A549 (cell line): Measurements from ENCODE around the gene OR52B6. TPM values are rescaled to one million over a fixed set of nuclear protein-coding genes. Genes with fewer than 3 reads are reported as not detected.

Experiments
- ATAC-seq, 2 experiments: fragments of 200-7000 bp in 1 of 2; fragments of >200 bp in 1 of 2; cut with Nextera tagmentation in 1 of 2; cut with Tn5 transposase in 1 of 2; 3 replicates each; pipeline versions ENCODE4 v1.8.0 to v1.9.1; 2018 to 2020; ENCODE audit warnings: mild to moderate bottlenecking in 1 of 2, moderate library complexity in 1 of 2
- CTCF ChIA-PET: fragments of 300-600 bp; sonication (Branson Sonifier 250); formaldehyde crosslinking; extraction: SDS; loops from one replicate; lab custom pipeline; 2021; ENCODE audit warnings: antibody characterized with exemption, inconsistent platforms; lab: Yijun Ruan, JAX
- POLR2A ChIA-PET: fragments of 350-600 bp; formaldehyde crosslinking; extraction: SDS; loops from one replicate; lab custom pipeline; 2021; ENCODE audit warnings: antibody characterized with exemption, inconsistent platforms; lab: Yijun Ruan, JAX
- DNase-seq, 2 experiments: peaks; one replicate each; pipeline versions ENCODE4 v3.0.0 to v3.0.0-alpha.2; 2011 to 2016; ENCODE audit warnings: low read depth in 1 of 2, low spot score in 1 of 2
- FAIRE-seq: peaks from 2 replicates; lab custom pipeline; 2011; peaks lifted over from hg19 to GRCh38; lab: Jason Lieb, UNC
- H3K27ac ChIP-seq, 2 experiments: fragments of >200 bp; sonication (Bioruptor Twin); formaldehyde crosslinking; 3 replicates each; pipeline ENCODE4 v1.5.1; 2016 to 2017
- H3K4me1 ChIP-seq: fragments of >200 bp; sonication (Bioruptor Twin); formaldehyde crosslinking; 3 replicates; pipeline ENCODE4 v1.6.1; 2016
- H3K4me2 ChIP-seq: fragments of >200 bp; sonication (Bioruptor Twin); formaldehyde crosslinking; 3 replicates; pipeline ENCODE4 v1.6.1; 2016
- H3K4me3 ChIP-seq: fragments of >200 bp; sonication (Bioruptor Twin); formaldehyde crosslinking; 3 replicates; pipeline ENCODE4 v1.5.1; 2016
- H3K9me3 ChIP-seq: fragments of >200 bp; sonication (Bioruptor Twin); formaldehyde crosslinking; 3 replicates; pipeline ENCODE4 v1.6.1; 2016
- EHMT2 ChIP-seq: fragments of 200-600 bp; sonication (generic); IDR thresholded peaks from 2 replicates; pipeline ENCODE4 v1.6.1; 2016; ENCODE audit warnings: antibody characterized with exemption, low read depth, mild to moderate bottlenecking, moderate library complexity
- EP300 ChIP-seq, 2 experiments: fragments of >200 bp; sonication (Bioruptor Twin); formaldehyde crosslinking; IDR thresholded peaks; 2 replicates in 1 of 2; 3 replicates in 1 of 2; pipeline ENCODE4 v1.6.1; 2016 to 2017
- ESRRA ChIP-seq: fragments of 150-350 bp; IDR thresholded peaks from 2 replicates; pipeline ENCODE4 v1.6.1; 2014; ENCODE audit warnings: mild to moderate bottlenecking, low read length, borderline replicate concordance
- FOXS1 ChIP-seq: fragments of 250-450 bp; sonication (Bioruptor Pico); IDR thresholded peaks from 2 replicates; pipeline ENCODE4 v1.5.0; 2020; ENCODE audit warnings: mild to moderate bottlenecking, moderate library complexity
- HEYL ChIP-seq: fragments of 250-450 bp; sonication (Bioruptor Pico); IDR thresholded peaks from 2 replicates; pipeline ENCODE4 v1.8.0; 2021; ENCODE audit warnings: mild to moderate bottlenecking, moderate library complexity
- JUNB ChIP-seq: fragments of >200 bp; sonication (Bioruptor Twin); formaldehyde crosslinking; IDR thresholded peaks from 2 replicates; pipeline ENCODE4 v1.6.1; 2016
- KDM1A ChIP-seq: fragments of 200-600 bp; sonication (generic); IDR thresholded peaks from 2 replicates; pipeline ENCODE4 v1.6.1; 2016; ENCODE audit warnings: low read depth, mild to moderate bottlenecking
- MAFK ChIP-seq: fragments of 450-650 bp; IDR thresholded peaks from 2 replicates; pipeline ENCODE4 v1.6.1; 2014; ENCODE audit not compliant: partially characterized antibody
- MYC ChIP-seq: IDR thresholded peaks from 2 replicates; pipeline ENCODE4 v1.6.1; 2012; ENCODE audit warnings: mild to moderate bottlenecking, inconsistent platforms, low read length, improper control_type of control experiment, borderline replicate concordance
- POLR2A ChIP-seq: IDR thresholded peaks from 2 replicates; pipeline ENCODE4 v1.6.1; 2012; ENCODE audit warnings: mild to moderate bottlenecking, low read length
- RAD21 ChIP-seq, 2 experiments: fragments of >200 bp in 1 of 2; sonication (Bioruptor Twin) in 1 of 2; formaldehyde crosslinking in 1 of 2; IDR thresholded peaks in 1 of 2; conservative IDR thresholded peaks in 1 of 2; 2 replicates in 1 of 2; 3 replicates in 1 of 2; pipeline ENCODE4 v1.6.1; 2012 to 2018; ENCODE audit warnings: inconsistent platforms in 1 of 2
- RARB ChIP-seq: fragments of 250-450 bp; sonication (Bioruptor Pico); IDR thresholded peaks from 2 replicates; pipeline ENCODE4 v1.8.0; 2021; ENCODE audit warnings: mild to moderate bottlenecking, moderate library complexity
- RCOR1 ChIP-seq: fragments of 150-350 bp; IDR thresholded peaks from 2 replicates; pipeline ENCODE4 v1.6.1; 2014; ENCODE audit warnings: antibody characterized with exemption, low read length, low read depth
- RFX5 ChIP-seq: fragments of 450-650 bp; IDR thresholded peaks from 2 replicates; pipeline ENCODE4 v1.7.1; 2014; ENCODE audit warnings: antibody characterized with exemption, mild to moderate bottlenecking, moderate library complexity
- RNF2 ChIP-seq: fragments of 200-600 bp; sonication (generic); IDR thresholded peaks from 2 replicates; pipeline ENCODE4 v1.6.1; 2016; ENCODE audit warnings: low read depth, mild to moderate bottlenecking, antibody characterized with exemption, moderate library complexity, borderline replicate concordance
- SMC3 ChIP-seq: fragments of >200 bp; sonication (Bioruptor Twin); formaldehyde crosslinking; IDR thresholded peaks from 3 replicates; pipeline ENCODE4 v1.6.1; 2018; ENCODE audit warnings: inconsistent platforms
- SREBF2 ChIP-seq: fragments of 450-650 bp; IDR thresholded peaks from 2 replicates; pipeline ENCODE4 v1.6.1; 2014; ENCODE audit warnings: mild to moderate bottlenecking, moderate library complexity
- ZC3H11A ChIP-seq: fragments of 450-650 bp; IDR thresholded peaks from 2 replicates; pipeline ENCODE4 v1.6.1; 2014; ENCODE audit warnings: antibody characterized with exemption, mild to moderate bottlenecking
- ZNF302 ChIP-seq: fragments of 250-450 bp; sonication (Bioruptor Pico); IDR thresholded peaks from 2 replicates; pipeline ENCODE4 v1.9.0; 2021; ENCODE audit warnings: inconsistent platforms, mild to moderate bottlenecking, moderate library complexity
- WGBS: methylation state at CpG from one replicate; pipeline ENCODE4 v1.1.6; 2017; ENCODE audit errors: missing lambda C conversion rate; 5-methylcytosine and 5-hydroxymethylcytosine counted together
- polyA plus RNA-seq, 4 experiments: library from polyadenylated mRNA; depleted of rRNA in 3 of 4; stranded (reverse); fragments of >200 nt; fragmentation: RNase III in 1 of 4; extraction: RNeasy Plus Mini Kit Qiagen cat#74134 plus additional on column Dnase treatment in 1 of 4; gene quantifications; 2 replicates in 3 of 4; 3 replicates in 1 of 4; pipeline ENCODE4 v1.2.3, GENCODE V29; 2011 to 2017
- TF ChIP-seq, protein P1 (sequence below): fragments of >200 bp; sonication (Bioruptor Twin); formaldehyde crosslinking; IDR thresholded peaks from 2 replicates; pipeline ENCODE4 v1.6.1; 2016
- TF ChIP-seq, protein P2 (sequence below): fragments of >200 bp; sonication (Bioruptor Twin); formaldehyde crosslinking; IDR thresholded peaks from 3 replicates; pipeline ENCODE4 v1.5.1; 2016

Gene OR52B6
- polyA plus RNA-seq, 2 of the 4 experiments (the other 2 are of a cell fraction): not detected

DNA sequence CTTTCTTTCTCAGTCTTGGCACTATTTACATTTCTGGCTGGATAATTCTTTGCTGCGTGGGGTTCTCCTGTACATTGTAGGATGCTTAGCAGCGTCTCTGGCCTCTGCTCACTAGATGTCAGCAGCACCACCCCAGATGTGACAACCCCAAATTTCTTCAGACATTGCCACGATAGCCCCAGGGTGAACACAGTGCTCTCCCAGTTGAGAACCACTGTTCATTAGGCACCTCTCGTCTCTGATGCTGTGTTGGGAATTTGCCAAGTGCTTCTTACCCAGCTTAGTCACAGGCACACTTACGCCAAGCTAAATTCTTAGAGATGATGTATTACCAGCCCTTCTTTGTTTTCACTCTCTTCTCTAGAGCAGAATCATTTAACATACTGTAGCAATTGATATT, 25.2 kb downstream of the OR52B6 start:
- ChIA-PET POLR2A (interaction anchor here (1.1 to 1.4 kb wide), 2 partner anchors 10 to 79 kb away, joined by 3 to 4 read pairs; partner anchors contain the start of genes TRIM5 and TRIM6), CTCF (interaction anchor here (0.6 kb wide), 1 partner anchor 226 kb away, joined by 3 read pairs; no protein-coding TSS in a partner anchor)
- Histone ChIP-seq H3K4me1 (peaks cover 35% of the 10 kb centered on the region), H3K4me2 (peak overlapping the region; percentile 36), H3K4me3 (no peak overlapping the region), H3K9me3 (no peaks in the 10 kb centered on the region), H3K27ac (no peak overlapping the region)
- WGBS: 56% methylated on average over 5 of the region's 5 CpGs
- DNase-seq (no peak), FAIRE-seq (no peak), ATAC-seq (peak; percentile 22 to 57; a peak in 2 of 6 replicates)
- TF ChIP-seq RAD21 (conservative IDR thresholded peaks at IDR 0.05 in 1 of 2, IDR thresholded peaks at IDR 0.05 in 1 of 2): peak; percentile 22 to 32; a peak in 2 of 5 replicates
- no peak for TF ChIP-seq SREBF2

DNA sequence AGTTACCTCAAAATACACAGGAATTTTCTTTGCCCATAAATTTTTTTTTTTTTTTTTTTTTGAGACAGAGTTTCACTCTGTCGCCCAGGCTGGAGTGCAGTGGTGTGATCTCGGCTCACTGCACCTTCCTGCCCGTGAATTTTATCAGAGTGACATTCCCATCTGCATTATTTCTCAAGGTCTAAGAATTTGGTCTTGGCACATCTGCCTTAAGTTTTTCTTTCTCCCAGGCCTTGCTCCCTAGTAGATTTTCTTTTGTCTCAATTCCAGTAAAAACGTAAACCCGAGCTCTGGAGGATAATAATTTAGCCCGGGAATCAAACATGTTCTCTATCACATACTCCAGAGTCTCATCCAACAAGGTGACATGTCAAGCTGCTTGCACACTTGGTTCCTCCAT, 28.1 kb downstream of the OR52B6 start:
- FAIRE-seq (no peak), ATAC-seq (no peak), DNase-seq (no peak)
- Histone ChIP-seq H3K4me3 (no peak overlapping the region), H3K4me1 (peaks cover 18% of the 10 kb centered on the region), H3K9me3 (no peaks in the 10 kb centered on the region), H3K4me2 (no peak overlapping the region), H3K27ac (peak overlapping the region in 1 of 2 experiments; percentile 30; a peak in 1 of 6 replicates)
- WGBS: 92% methylated on average over 6 of the region's 6 CpGs
- ChIA-PET POLR2A (no interaction called here), CTCF (no interaction called here)
- no peak for TF ChIP-seq RCOR1
- TF ChIP-seq RARB (CRISPR knock-in tag): no peak
- no peak for TF ChIP-seq ZNF302 (CRISPR knock-in tag)
- TF ChIP-seq, protein P1, sequence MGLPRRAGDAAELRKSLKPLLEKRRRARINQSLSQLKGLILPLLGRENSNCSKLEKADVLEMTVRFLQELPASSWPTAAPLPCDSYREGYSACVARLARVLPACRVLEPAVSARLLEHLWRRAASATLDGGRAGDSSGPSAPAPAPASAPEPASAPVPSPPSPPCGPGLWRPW: no peak

DNA sequence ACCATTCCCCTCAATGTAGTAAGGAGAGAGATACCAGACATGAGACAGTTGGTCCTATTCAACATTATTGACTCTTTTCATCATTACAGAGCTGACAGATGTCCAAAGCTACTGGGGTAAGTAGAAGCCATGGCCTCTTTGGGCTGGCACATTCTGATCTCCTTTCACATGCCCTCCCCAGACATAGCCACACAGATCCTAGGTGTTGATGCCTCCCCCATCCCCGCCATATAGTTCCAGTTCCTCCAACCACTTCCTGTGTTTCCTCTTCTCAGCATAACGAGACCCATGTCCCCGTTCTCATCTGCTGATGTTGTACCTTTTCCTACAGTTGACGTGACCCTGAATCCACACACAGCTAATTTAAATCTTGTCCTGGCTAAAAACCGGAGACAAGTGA, 29.8 kb downstream of the OR52B6 start:
- DNase-seq (no peak), ATAC-seq (no peak), FAIRE-seq (no peak)
- Histone ChIP-seq H3K9me3 (no peaks in the 10 kb centered on the region), H3K4me1 (peaks cover 17% of the 10 kb centered on the region), H3K27ac (no peak overlapping the region), H3K4me3 (no peak overlapping the region), H3K4me2 (no peak overlapping the region)
- 93% methylated on average over 5 of the region's 5 CpGs for WGBS
- ChIA-PET POLR2A (no interaction called here), CTCF (interaction anchor here (0.6 to 4.3 kb wide), 3 partner anchors 10 to 74 kb away, joined by 4 to 14 read pairs (median 10); partner anchors contain the start of gene TRIM5)
- no peak for TF ChIP-seq FOXS1 (CRISPR knock-in tag)

DNA sequence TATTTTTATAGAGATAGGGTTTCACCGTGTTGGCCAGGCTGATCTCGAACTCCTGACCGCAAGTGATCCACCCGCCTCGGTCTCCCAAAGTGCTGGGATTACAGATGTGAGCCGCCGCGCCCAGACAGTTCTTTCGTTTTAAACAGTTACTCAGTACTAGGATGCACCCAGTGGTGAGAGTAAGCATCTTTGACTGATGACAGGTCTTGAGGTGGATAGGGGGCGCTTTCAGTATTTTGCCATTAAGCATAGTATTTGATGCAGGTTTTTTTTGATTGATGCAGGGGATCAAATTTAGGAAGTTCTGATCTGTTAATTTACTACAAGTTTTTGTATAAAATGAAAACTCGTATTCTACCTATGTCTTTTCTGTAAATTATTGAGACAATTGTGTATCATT, 30.9 kb downstream of the OR52B6 start:
- CTCF ChIA-PET: interaction anchor here (2.8 to 4.3 kb wide), 2 partner anchors 12 to 73 kb away, joined by 10 to 14 read pairs; partner anchors contain the start of gene TRIM5

DNA sequence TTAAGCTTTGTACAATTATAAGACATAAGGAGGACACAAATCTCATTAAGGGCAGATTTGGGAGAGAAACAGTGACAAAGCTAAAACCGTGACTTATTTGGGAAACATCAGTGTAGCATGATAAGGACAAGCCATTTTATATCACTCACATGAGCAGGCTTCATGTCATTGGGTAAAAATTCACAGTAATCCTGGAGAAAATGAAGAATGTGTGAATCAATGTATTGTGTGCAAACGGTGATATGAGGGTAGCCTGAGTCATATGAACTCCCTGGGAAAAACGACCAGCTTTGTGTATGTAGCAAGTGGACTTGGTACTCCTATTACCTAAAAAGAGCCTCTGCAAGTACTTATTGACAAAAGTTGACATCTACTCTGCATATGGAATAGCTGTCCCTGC, 38.1 kb downstream of the OR52B6 start:
- CTCF ChIA-PET: interaction anchor here (0.6 to 7.4 kb wide), 3 partner anchors 14 to 505 kb away, joined by 3 to 50 read pairs (median 3); no protein-coding TSS in a partner anchor
- ATAC-seq (no peak), FAIRE-seq (peak; percentile 56), DNase-seq (peak in 1 of 2 experiments; percentile 47)
- POLR2A ChIA-PET: interaction anchor here (0.9 to 1.1 kb wide), 2 partner anchors 22 to 66 kb away, joined by 3 read pairs; partner anchors contain the start of genes TRIM5 and TRIM6
- 24% methylated on average over 3 of the region's 3 CpGs for WGBS
- H3K27ac ChIP-seq: peak overlapping the region; percentile 79 to 91; a peak in 5 of 6 replicates
- peak overlapping the region; percentile 11 for H3K4me2 ChIP-seq
- H3K4me3 ChIP-seq: no peak overlapping the region
- TF ChIP-seq ESRRA: no peak
- TF ChIP-seq RNF2: no peak
- TF ChIP-seq EP300 (IDR thresholded peaks at IDR 0.05): no peak
- TF ChIP-seq SREBF2: no peak
- no peak for TF ChIP-seq KDM1A
- no peak for TF ChIP-seq SMC3
- no peak for TF ChIP-seq POLR2A
- no peak for TF ChIP-seq MAFK
- no peak for TF ChIP-seq ZNF302 (CRISPR knock-in tag)
- no peak for TF ChIP-seq ZC3H11A
- TF ChIP-seq EHMT2: no peak
- TF ChIP-seq MYC: no peak
- TF ChIP-seq RFX5: no peak
- no peak for TF ChIP-seq HEYL (CRISPR knock-in tag)
- H3K9me3 ChIP-seq: no peaks in the 10 kb centered on the region
- H3K4me1 ChIP-seq: peaks cover 46% of the 10 kb centered on the region

More for the DNA sequence above, 30.9 kb downstream of the OR52B6 start:
- DNase-seq: peak in 1 of 2 experiments; percentile 38
- TF ChIP-seq, protein P2, sequence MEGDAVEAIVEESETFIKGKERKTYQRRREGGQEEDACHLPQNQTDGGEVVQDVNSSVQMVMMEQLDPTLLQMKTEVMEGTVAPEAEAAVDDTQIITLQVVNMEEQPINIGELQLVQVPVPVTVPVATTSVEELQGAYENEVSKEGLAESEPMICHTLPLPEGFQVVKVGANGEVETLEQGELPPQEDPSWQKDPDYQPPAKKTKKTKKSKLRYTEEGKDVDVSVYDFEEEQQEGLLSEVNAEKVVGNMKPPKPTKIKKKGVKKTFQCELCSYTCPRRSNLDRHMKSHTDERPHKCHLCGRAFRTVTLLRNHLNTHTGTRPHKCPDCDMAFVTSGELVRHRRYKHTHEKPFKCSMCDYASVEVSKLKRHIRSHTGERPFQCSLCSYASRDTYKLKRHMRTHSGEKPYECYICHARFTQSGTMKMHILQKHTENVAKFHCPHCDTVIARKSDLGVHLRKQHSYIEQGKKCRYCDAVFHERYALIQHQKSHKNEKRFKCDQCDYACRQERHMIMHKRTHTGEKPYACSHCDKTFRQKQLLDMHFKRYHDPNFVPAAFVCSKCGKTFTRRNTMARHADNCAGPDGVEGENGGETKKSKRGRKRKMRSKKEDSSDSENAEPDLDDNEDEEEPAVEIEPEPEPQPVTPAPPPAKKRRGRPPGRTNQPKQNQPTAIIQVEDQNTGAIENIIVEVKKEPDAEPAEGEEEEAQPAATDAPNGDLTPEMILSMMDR: peak; percentile 38
- TF ChIP-seq RAD21 (conservative IDR thresholded peaks at IDR 0.05 in 1 of 2, IDR thresholded peaks at IDR 0.05 in 1 of 2): peak in 1 of 2 experiments; percentile 38; a peak in 3 of 5 replicates
- TF ChIP-seq JUNB: no peak
- 0 out of 3 replicates have a peak, but pooled peaks have one; percentile 6 for TF ChIP-seq SMC3
- POLR2A ChIA-PET: no interaction called here
- no peak overlapping the region for H3K27ac ChIP-seq
- no peak overlapping the region for H3K4me2 ChIP-seq
- H3K9me3 ChIP-seq: no peaks in the 10 kb centered on the region
- peaks cover 7% of the 10 kb centered on the region; the same call in 1 of the 3 replicates for H3K4me1 ChIP-seq
- ATAC-seq: peak; percentile 73 to 86; a peak in 5 of 6 replicates
- H3K4me3 ChIP-seq: no peak overlapping the region
- FAIRE-seq: no peak
- 90% methylated on average over 11 of the region's 11 CpGs for WGBS
